COLO668 (cell line): ENCODE measurements around the gene SARDH.

Experiments
- DNase-seq: peaks from one replicate; lab custom pipeline; 2025; ENCODE audit not compliant: unreplicated experiment; lab: John Stamatoyannopoulos, UW

Gene SARDH

GRCh38 chr9:133653638-133654037 lies 84.5 kb downstream of the SARDH start:
- DNase-seq = no peak

- no peak for DNase-seq
Observed at GRCh38 chr9:133650026-133650425, 88.1 kb downstream of the SARDH start.

GRCh38 chr9:133649194-133649593 lies 89.0 kb downstream of the SARDH start:
- no peak for DNase-seq

- DNase-seq = no peak
Observed at GRCh38 chr9:133647765-133648469, 90.2 kb downstream of the SARDH start.

DNA sequence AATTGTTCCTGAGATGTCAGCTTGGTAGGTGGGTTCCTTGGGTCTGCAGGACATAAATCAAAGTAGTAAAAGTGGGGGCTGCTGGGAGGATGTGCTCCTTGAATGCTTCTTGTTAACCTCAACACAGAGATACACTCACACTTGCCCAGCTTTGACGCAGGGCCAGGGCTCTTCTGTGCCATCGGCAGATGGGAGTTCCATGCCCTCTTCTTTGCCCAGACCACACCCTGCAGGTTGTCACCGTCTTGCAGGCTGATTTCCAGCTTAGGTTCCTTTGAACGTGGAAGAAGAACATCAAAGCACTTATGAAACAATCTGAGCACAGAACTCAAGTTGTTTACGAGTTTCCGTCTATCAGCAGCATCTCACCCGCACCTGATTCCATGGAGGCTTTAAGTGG lies 91.0 kb downstream of the SARDH start:
- no peak for DNase-seq

DNA sequence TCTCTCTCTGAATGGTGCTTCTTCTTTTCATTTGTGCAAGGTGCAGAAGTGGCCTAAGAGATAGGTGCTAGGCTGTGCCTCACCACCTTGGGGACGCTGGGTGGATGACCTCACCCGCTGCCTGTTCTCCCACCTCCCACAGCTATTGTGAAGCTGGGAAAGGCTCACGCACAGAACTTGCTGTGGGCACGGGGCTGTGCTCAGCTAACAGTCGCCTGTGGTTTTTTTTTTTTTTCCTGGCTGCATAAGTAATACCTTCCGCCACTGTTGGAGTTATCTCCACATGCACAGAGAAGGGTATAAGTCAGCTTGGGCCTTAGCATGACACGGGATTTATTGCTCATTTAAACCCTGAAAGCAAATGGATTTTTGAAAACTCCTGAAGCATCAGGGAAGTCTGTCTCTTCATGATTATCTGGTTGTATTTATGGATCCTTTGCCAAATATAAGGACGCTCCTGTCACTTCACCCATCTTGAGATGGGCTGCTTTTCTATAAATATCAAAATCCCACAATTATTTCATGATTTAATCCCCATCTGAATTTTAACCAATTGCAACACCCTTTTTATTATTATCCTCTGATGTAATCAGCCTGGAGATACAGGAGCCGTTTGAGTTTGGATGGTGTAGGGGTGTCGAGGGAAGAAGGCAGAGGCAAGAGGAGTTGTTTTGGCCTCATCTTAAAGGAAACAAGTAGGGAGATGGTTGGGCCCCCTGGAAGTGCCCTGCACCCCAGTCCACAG lies 93.0 kb downstream of the SARDH start:
- DNase-seq = no peak

DNA sequence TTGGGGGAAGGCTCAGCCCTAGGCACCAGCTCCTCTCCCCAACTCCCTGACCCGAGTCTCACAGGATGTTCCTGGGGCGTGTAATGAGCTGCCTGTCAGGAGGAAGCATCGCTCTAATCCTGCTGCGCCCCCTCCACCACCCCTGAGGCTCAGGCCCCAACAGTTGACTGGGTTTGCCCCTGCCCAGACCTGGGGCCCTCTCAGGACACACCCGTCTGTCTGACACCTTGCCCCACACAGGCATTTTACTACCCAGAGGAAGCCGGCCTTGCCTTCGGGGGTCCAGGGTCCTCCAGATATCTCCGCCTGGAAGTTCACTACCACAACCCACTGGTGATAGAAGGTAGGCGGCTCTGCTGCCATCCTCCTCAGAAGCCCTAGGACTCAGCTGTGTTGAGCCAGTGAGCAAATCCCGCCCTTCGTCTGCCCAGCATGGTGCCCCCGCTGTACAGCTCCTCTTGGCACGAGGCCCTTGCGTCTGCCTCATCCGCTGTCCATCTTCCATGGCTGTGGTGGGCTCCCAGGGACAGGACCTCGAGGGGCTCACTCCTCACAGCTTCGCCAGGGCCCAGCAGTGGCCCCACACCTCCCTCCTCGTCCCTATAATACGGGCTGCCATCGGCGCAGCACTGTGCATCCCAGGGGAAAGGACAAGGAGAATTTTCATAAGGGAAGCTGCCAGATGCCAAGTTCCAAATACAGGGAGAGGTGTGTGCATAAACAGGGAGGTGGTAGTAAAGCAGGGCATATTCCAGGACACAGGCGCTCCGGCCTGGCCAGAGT lies 94.0 kb downstream of the SARDH start:
- DNase-seq = no peak

- DNase-seq = no peak
Observed at GRCh38 chr9:133643362-133643755, 94.8 kb downstream of the SARDH start.

- DNase-seq = no peak
Observed at GRCh38 chr9:133642708-133643361, 95.3 kb downstream of the SARDH start.

GRCh38 chr9:133641861-133642595 lies 96.1 kb downstream of the SARDH start:
- DNase-seq = no peak

DNA sequence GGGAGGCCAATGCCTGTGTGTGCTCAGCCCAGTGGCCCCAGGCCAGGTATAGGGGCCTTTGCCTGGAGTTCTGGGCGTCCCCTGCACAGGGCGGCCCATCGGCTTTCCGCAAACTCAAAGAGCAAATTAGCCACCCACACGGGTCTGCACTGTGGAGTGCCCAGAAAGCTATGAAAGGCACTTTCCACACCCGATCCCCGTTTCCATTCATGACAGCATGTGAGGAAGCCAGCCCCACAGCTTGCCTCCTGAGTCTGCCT lies 96.8 kb downstream of the SARDH start:
- DNase-seq = peak; percentile 21

DNA sequence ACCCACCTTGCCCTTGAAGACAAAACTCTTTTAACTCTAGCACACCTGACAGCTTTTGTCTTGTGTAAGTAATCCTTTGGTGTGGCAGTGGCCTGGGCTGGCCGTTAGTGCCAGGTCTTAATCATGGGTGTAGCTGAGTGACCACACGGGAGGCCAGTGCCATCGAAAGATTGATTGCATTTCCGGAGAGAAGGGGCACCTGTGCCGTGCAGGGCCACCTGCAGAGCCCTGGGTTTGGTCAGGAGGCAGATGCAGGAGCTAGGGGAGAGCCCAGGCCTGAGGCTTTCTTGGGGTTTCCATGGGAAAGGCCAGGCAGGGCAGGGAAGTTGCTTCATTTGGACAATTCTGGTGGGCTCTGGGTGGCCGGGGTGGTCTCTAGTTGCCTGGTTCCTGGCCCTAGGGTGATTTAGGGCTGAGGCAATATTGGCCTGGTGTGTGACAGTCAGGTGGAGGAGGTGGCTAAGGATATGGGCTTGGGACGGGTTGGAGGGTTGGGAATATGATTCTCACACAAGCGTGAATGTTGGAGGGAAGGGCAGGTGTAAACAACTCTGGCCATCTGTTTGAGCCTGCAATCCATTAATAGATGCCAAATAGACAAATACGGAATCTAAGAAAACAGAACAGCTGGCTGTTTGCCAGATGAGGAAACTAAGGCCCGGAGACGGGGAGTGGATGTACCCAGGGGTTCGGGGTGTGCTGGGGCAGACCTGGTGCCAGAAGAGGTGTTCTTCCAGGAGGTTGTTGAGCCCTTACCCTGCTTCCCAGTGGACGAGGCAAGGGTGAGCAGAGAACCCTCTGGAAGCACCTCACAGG lies 97.4 kb downstream of the SARDH start:
- DNase-seq = peak; percentile 51

DNA sequence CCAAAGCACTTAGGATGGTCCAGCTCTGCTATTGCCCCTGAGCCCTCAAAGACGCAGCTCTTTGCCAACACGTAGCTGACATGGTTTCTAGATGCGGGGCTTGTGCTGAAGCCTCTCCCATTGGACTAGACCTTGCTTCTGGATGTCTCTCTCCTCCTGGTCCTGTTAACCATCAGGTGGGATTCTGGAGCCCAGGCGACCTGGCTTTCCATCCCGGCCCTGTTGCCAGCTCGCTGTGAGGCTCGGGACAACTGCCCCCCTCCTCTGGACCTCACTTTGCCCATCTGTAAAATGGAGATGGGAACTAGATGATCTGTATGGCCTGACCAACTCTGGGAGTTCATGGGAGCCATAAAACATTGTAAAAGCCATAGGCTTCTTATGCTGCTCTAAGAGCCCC lies 98.0 kb downstream of the SARDH start:
- no peak for DNase-seq

- DNase-seq = no peak
Observed at GRCh38 chr9:133639613-133640012, 98.5 kb downstream of the SARDH start.

DNA sequence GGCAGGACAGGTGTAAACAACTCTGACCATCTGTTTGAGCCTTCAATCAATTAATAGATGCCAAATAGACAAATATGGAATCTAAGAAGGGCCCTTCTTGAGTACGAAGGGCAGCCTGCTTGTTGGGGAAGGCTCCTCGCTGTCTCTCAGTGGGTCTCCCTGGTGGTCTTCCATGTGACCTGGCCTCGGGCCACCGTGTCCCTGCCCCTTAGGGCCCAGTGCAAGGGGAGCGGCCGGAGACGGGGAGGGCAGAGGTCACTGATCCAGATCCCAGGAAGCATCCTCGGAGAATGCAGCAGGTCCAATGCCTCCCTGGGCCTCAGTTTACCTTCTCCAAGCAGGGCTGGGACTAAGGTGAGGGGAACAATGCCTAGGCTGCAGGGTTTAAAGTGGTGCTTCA lies 99.4 kb downstream of the SARDH start:
- DNase-seq = no peak

GRCh38 chr9:133638076-133638475 lies 100.1 kb downstream of the SARDH start:
- DNase-seq = no peak

DNA sequence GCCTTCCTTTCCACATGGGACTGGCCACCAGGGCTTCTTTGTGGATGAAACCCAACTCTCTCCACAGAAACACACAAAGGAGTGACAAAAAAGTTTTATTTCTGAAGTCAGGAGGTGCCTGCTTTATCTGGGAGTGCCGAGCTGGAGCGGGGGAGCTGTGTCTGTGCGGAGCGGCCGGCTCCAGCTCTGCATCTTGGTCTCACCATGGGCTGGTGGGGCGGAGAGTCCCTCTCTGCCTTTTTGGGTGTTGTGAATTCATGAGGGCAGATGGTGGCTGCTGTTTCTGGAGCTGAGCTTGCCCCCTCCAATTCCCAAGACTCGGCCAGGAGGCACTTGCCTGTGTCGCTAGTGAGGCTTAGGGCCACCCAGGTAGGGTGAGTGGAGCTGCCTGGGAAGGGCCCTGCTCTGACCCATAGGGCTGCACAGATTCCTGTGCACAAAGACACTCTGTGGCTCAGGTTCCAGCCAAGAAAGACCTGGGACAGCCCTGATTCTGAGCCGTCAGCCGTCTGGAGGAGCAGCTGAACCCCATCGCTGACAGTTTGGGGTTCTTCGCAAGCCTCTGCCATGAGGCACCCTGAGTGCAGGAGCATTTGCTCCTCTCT lies 100.6 kb downstream of the SARDH start:
- DNase-seq = no peak

GRCh38 chr9:133636902-133637301 lies 101.2 kb downstream of the SARDH start:
- DNase-seq = no peak
